Frontal cortex (tissue), 4 donors: Measurements from ENCODE around the gene SUGP1. TPM values are rescaled to one million over a fixed set of nuclear protein-coding genes. Genes with fewer than 3 reads are reported as not detected.

Source experiments
- DNase-seq, 2 donors: peaks; one replicate each; pipeline ENCODE4 v3.0.0; 2012; ENCODE audit warnings: low spot score in 2 of 2
- FAIRE-seq: peaks from 2 replicates; lab custom pipeline; 2012; peaks lifted over from hg19 to GRCh38; lab: Jason Lieb, UNC
- small RNA-seq: library from RNA; depleted of rRNA; stranded (forward); fragments of <200 nt; gene quantifications from one replicate; pipeline ENCODE3, GENCODE V24; 2014
- total RNA-seq: library from RNA; depleted of rRNA; stranded (reverse); fragments of >200 nt; gene quantifications from one replicate; pipeline ENCODE4 v1.2.3, GENCODE V29; 2014
- donor health status: control.
- donor health status: control.
- donor health status: control.

The SUGP1 gene
- total RNA-seq, 1 donor from 2014 or later: 22.8 TPM

DNA sequence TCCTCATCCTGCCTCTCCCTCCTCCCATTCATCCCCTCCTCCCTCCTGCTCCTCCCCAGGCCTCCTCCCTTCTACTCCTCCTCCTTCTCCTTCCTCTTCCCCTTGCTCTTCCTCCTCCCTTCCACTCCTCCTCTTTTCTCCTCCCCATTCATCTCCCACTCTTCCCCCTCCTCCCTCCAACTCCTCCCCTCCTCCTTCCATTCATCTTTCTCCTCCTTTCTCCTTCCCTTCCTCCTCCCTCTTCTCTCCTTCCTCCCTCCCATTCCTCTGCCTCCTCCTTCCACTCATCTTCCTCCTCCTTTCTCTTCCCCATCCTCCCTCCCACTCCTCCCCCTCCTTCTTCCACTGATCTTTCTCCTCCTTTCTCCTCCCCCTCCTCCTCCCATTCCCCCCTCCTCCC lies 80.6 kb downstream of the SUGP1 start:
- DNase-seq (no peak), FAIRE-seq (no peak)

DNA sequence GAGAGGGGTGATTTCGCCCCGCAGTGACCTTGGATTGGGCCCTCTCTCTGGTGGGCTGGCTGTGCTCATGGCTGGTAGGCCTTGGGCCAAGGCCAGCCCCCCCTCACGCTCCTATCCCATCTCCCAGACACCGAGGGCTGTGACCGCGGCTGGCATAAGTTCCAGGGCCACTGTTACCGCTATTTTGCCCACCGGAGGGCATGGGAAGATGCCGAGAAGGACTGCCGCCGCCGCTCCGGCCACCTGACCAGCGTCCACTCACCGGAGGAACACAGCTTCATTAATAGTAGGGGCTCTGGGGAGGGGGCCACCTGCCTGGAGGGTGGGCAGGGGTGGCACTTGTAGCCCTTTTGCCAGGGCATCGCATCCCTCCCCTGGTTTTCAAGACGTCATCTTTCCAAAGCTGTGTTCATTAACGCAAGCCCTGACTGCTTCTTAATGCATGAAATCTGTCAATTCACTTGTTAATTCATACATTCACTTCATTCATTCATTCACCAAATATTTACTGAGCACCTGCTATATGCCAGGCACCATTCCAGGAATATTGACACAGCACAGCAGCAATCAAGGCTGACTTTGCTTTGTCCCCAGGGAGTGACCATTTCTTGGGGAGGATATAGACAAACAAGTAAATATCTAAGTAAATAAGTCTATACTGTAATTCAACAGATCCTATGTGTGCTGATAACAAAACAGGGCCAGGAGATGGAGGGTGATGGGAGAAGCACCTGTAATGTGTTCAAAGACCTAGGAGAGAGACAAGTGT lies 82.0 kb downstream of the SUGP1 start:
- FAIRE-seq (no peak), DNase-seq (no peak)

DNA sequence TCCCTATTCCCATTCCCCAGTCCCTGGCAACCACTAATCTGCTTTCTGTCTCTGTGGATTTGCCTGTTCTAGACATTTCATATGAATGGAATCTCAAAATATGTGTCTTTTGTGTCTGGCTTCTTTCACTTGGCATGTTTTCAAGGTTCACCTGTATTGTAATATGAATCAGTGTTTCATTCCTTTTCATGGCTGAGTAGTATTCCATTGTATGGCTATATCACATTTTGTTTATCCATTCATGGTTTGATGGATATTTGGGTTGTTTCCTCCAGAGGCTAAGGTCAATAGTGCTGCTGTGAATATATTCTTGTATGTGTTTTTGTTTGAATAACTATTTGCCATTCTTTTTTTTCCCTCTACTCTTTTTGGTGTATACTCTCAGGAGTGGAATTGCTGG lies 84.1 kb downstream of the SUGP1 start:
- FAIRE-seq: no peak
- DNase-seq: no peak

DNA sequence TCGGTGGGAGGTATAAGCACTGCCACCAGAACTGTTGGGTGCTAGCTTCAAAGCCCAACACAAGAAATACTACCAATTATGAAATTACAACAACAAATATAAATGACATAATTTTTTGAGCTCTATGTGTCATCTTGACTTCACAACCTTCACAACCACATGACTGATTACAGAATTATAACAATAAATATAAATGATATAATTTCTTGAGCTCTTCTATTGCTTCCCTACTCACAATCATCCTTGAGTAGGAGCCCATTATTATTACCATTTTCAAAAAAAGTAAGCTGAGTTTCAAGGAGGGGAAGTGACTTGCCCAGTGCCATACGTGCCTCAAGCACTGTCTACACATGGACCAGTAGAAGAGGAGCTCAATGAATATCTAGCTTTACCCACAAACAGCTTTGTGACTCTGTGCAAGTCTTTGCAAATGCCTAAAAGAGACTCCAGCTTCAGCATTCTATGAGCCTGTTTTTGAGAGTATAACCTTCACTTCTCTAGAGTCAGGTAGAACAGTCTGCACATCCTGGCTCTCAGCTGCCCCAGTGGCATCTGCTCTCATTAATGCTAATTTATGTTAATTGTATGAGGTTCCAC lies 86.0 kb downstream of the SUGP1 start:
- DNase-seq (no peak), FAIRE-seq (no peak)

DNA sequence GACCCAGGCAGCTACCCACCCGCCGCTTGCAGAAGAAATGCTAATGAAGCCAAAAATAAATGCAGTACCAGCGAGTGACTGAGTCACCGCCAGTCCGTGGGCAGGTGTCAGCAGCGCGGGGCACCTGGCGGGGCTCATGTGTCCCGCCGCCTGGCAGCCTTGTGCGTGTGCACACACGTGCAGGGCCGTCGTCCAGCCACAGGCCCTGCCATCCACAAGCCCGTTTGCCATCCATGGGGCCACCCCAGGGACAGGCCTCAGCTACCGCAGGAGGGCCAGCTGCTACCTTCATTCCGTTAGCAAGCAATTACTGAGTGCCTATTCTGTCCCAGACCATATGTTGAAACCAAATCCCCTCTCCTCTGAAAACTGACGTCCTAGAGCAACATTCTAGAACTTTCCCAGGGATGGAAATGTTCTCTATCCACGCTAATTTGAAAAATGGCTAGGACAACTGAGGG lies 88.0 kb downstream of the SUGP1 start:
- no peak for FAIRE-seq
- peak in 1 of 2 donors; percentile 51 for DNase-seq

DNA sequence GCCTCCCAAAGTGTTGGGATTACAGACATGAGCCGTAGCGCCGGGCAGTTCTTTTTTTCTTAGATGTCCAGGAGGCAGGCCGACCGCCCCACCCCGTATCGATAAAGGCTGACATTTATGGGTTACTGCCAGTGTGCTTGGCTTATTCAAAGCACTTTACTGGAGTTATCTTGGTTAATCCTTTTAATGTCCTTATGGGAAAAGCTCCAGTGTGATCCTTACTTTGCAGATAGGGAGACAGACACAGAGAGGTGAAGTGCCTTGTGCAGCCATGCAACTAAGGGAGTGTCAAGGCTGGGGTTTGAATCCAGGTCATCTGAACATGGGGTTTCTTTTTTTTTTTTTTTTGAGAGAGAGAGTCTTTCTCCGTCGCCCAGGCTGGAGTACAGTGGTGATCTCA lies 89.3 kb downstream of the SUGP1 start:
- FAIRE-seq (no peak), DNase-seq (no peak)

DNA sequence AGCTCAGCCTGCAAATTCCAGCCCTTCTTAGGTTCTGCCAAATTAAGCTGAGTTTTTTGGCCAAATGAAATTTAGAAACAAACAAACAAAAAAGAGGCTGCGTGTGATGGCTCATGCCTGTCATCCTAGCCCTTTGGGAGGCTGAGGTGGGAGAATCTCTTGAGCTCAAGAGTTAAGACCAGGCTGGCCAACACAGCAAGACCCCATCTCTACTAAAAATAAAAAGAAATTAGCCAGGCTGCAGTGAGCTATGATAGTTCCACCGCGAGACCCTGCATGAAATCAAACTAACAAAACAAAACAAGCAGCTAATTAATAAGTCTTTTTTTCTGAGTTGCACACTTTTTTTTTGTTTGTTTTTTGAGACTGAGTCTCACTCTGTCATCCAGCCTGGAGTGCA lies 90.6 kb downstream of the SUGP1 start:
- DNase-seq (no peak), FAIRE-seq (no peak)

DNA sequence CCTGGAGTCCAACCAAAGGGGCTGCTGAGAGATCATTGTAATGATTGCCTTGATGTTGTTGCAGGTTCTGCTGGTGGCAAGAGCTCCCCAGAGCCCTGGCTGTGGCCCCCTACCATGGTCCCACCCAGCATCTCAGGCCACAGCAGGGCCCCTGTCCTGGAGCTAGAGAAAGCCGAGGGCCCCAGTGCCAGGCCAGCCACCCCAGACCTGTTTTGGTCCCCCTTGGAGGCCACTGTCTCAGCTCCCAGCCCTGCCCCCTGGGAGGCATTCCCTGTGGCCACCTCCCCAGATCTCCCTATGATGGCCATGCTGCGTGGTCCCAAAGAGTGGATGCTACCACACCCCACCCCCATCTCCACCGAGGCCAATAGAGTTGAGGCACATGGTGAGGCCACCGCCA lies 93.1 kb downstream of the SUGP1 start:
- FAIRE-seq: no peak
- no peak for DNase-seq

DNA sequence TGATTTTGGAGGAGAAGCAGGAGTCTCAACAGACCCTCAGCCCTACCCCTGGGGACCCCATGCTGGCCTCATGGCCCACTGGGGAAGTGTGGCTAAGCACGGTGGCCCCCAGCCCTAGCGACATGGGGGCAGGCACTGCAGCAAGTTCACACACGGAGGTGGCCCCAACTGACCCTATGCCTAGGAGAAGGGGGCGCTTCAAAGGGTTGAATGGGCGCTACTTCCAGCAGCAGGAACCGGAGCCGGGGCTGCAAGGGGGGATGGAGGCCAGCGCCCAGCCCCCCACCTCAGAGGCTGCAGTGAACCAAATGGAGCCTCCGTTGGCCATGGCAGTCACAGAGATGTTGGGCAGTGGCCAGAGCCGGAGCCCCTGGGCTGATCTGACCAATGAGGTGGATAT lies 93.6 kb downstream of the SUGP1 start:
- no peak for FAIRE-seq
- DNase-seq: no peak

DNA sequence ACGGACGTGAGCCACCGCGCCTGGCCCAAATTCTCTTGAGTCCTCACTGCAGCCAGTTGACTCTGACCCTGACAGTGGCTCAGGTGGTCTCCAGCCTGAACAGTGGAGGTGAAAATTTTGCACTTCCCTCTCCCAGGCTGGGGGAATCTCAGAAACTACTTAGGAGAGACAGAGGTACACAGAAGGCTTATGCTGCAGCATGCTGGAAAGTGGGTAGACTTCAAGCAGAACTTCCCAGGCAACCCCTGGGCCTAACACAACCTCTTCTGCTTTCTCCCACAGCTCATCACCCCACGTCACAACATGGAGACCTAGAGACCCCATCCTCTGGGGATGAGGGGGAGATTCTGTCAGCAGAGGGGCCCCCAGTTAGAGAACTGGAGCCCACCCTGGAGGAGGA lies 94.1 kb downstream of the SUGP1 start:
- DNase-seq: no peak
- no peak for FAIRE-seq

Small RNA genes lying within 50 kb of the gene (small RNA-seq; reads per million reads assigned to genes)
- not detected for gene RNU6-1028P

Other genes with a start within 250 kb of the SUGP1 start
- 8.6 TPM for gene TMEM161A, start 182.0 kb downstream of the SUGP1 start, total RNA-seq
- not detected for gene MEF2B, start 150.2 kb downstream of the SUGP1 start, total RNA-seq
- gene BORCS8, start 128.4 kb downstream of the SUGP1 start, total RNA-seq: 28.1 TPM
- 18.3 TPM for gene RFXANK, start 128.3 kb downstream of the SUGP1 start, total RNA-seq
- 9.0 TPM for gene NR2C2AP, start 117.1 kb downstream of the SUGP1 start, total RNA-seq
- gene NCAN, start 108.6 kb downstream of the SUGP1 start, total RNA-seq: 162 TPM
- gene TM6SF2, start 47.2 kb downstream of the SUGP1 start, total RNA-seq: 0.41 TPM
- 20.8 TPM for gene MAU2, start 320 bp upstream of the SUGP1 start, total RNA-seq
- 7.7 TPM for gene GATAD2A, start 85.2 kb upstream of the SUGP1 start, total RNA-seq
- gene TSSK6, start 195.0 kb upstream of the SUGP1 start, total RNA-seq: 2.4 TPM
- gene NDUFA13, start 195.7 kb upstream of the SUGP1 start, total RNA-seq: 86.8 TPM
- gene YJEFN3, start 208.4 kb upstream of the SUGP1 start, total RNA-seq: 5.7 TPM
- 0.82 TPM for gene CILP2, start 217.8 kb upstream of the SUGP1 start, total RNA-seq